ENCODE data around the gene SPNS2. TPM values are rescaled to one million over a fixed set of nuclear protein-coding genes. Genes with fewer than 3 reads are reported as not detected.

The SPNS2 gene
- total RNA-seq, 2 donors from 2014 or later: 13.7 to 17.4 TPM

DNA sequence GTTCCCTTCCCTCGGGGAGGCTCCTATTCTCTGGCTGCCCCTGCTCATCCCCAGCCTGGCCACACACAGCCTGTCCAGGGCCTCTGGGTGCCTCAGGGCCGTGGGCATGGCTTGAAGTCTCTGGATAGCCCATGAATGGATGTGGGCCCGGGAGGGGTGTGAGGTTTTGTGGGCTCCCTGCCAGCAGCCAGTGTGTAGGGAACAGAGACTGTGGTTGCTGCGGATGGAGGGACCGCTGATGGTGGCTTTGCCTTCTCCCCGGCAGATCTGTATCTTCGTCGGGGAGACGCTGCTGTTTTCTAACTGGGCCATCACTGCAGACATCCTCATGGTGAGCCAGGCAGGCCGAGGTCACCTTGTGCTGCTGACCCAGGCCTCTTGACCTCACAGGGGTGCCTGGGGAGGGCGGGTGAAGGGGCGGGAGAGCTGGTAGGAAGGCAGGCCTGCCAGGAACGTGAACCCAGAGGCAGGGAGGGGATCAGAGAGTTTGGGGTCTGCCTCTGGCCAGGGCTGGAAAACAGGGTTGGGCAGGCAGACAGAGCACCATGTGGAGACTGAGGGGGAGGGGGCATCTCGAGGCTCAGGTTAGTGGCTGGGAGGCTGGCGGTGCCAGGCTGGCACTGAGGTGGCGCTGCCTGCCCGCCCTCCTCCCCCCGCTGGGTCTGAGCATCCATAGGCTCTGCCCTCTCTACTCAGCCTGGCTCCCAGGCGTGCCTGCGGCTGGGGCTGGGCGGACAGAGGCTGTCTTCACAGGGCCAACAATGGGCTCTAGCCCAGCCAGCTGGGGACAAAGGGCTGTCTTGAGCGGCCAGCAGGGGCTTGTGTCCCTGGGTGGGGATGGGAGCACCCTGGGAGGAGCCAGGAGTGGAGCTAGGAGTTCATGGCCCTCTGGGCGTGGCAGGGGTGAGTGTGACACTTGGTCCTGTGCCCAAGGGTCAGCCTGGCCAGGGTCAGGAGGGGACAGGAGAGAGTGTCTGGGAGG, 35.1 kb downstream of the SPNS2 start:
- Histone ChIP-seq H3K4me1 (peaks cover 5% of the 10 kb centered on the region), H3K4me3 (no peak overlapping the region), H3K9ac (ENCODE audit: low read depth in 2 of 2, low read length in 2 of 2) (no peak overlapping the region), H3K36me3 (no peaks in the 10 kb centered on the region), H3K27me3 (no peaks in the 10 kb centered on the region), H3K27ac (peak overlapping the region; percentile 9), H3K9me3 (no peaks in the 10 kb centered on the region)
- intact Hi-C loops (cut with DNase I): no loop called here
- peak; percentile 43 for DNase-seq
- TF ChIP-seq, protein P1, sequence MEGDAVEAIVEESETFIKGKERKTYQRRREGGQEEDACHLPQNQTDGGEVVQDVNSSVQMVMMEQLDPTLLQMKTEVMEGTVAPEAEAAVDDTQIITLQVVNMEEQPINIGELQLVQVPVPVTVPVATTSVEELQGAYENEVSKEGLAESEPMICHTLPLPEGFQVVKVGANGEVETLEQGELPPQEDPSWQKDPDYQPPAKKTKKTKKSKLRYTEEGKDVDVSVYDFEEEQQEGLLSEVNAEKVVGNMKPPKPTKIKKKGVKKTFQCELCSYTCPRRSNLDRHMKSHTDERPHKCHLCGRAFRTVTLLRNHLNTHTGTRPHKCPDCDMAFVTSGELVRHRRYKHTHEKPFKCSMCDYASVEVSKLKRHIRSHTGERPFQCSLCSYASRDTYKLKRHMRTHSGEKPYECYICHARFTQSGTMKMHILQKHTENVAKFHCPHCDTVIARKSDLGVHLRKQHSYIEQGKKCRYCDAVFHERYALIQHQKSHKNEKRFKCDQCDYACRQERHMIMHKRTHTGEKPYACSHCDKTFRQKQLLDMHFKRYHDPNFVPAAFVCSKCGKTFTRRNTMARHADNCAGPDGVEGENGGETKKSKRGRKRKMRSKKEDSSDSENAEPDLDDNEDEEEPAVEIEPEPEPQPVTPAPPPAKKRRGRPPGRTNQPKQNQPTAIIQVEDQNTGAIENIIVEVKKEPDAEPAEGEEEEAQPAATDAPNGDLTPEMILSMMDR (IDR thresholded peaks at IDR 0.05): no peak

GRCh38 chr17:4534515-4534914, 35.8 kb downstream of the SPNS2 start:
- no peak overlapping the region for H3K4me3 ChIP-seq
- TF ChIP-seq, protein P1 (IDR thresholded peaks at IDR 0.05): no peak
- H3K27me3 ChIP-seq: no peaks in the 10 kb centered on the region
- DNase-seq: no peak
- H3K36me3 ChIP-seq: no peaks in the 10 kb centered on the region
- peaks cover 5% of the 10 kb centered on the region for H3K4me1 ChIP-seq
- no peaks in the 10 kb centered on the region for H3K9me3 ChIP-seq
- peak overlapping the region; percentile 9 for H3K27ac ChIP-seq
- no peak overlapping the region for H3K9ac ChIP-seq (ENCODE audit: low read depth in 2 of 2, low read length in 2 of 2)
- intact Hi-C loops (cut with DNase I): no loop called here

DNA sequence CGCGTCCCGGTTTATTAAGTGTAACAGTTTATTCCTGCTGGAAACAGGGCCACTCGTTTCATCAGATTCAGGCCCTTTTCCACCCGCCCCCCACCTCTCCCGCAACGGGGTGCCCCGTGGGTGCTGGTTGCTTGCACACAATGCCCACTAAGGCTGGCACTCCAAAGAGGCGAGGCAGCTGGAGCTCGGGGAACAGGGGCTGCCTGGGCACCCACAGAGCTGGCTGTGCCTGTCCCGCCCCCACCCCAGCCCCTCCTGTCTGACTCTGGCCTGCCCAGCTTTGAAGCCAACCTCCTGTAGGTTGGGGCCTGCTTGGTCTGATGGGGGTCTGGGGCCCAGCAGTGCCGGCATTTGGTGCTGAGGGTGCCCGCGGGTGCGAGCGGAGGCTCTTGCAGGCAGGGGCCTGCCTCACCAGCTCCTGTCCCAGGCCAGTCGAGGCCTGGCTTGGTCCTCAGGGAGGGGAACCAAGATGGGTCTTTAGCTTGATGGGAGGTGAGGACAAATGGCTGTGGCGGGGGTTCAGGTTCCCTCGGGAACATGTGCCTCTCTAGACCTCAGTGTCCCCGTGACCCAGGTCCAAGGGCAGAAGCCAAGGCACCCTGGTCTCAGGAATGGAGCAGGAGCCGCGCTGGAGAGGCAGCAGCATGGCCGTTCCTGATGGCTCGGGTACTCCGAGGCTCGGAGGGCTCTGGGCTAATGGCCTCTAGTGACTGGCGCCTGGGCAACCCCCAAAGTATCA, 36.4 kb downstream of the SPNS2 start:
- H3K27ac ChIP-seq: no peak overlapping the region
- H3K27me3 ChIP-seq: no peaks in the 10 kb centered on the region
- DNase-seq: no peak
- H3K9ac ChIP-seq (ENCODE audit: low read depth in 2 of 2, low read length in 2 of 2): no peak overlapping the region
- no peaks in the 10 kb centered on the region for H3K36me3 ChIP-seq
- no peaks in the 10 kb centered on the region for H3K9me3 ChIP-seq
- H3K4me1 ChIP-seq: peaks cover 5% of the 10 kb centered on the region
- intact Hi-C loops (cut with DNase I): no loop called here
- H3K4me3 ChIP-seq: no peak overlapping the region
- TF ChIP-seq, protein P1 (IDR thresholded peaks at IDR 0.05): no peak

GRCh38 chr17:4535667-4536258, 37.1 kb downstream of the SPNS2 start:
- no peaks in the 10 kb centered on the region for H3K27me3 ChIP-seq
- H3K36me3 ChIP-seq: no peaks in the 10 kb centered on the region
- H3K27ac ChIP-seq: no peak overlapping the region
- no peaks in the 10 kb centered on the region for H3K9me3 ChIP-seq
- TF ChIP-seq, protein P1 (IDR thresholded peaks at IDR 0.05): no peak
- H3K4me1 ChIP-seq: peaks cover 5% of the 10 kb centered on the region
- no peak overlapping the region for H3K9ac ChIP-seq (ENCODE audit: low read depth in 2 of 2, low read length in 2 of 2)
- intact Hi-C loops (cut with DNase I): no loop called here
- no peak for DNase-seq
- no peak overlapping the region for H3K4me3 ChIP-seq

DNA sequence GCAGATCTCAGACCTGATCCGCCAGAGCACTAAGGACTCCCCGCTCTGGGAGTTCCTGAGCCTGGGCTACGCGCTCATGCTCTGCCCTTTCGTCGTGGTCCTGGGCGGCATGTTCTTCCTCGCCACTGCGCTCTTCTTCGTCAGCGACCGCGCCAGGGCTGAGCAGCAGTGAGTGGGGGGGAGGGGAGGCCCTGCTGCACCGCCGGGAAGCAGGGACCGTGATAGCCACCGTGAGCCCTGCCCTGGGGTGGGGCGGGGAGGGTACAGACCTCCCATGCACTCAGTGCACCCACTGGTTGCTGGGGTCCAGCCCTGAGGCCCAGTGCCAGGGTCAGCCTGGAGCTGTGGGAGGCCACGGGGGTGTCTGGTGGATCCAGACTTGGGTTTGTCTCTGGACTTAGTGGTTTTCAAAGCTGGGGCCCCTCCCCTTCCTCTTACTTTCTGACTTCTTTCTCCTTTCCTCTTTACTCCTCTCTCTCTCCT, 37.6 kb downstream of the SPNS2 start:
- peaks cover 5% of the 10 kb centered on the region for H3K4me1 ChIP-seq
- H3K9me3 ChIP-seq: no peaks in the 10 kb centered on the region
- no peak overlapping the region for H3K9ac ChIP-seq (ENCODE audit: low read depth in 2 of 2, low read length in 2 of 2)
- H3K4me3 ChIP-seq: no peak overlapping the region
- H3K36me3 ChIP-seq: no peaks in the 10 kb centered on the region
- no peaks in the 10 kb centered on the region for H3K27me3 ChIP-seq
- no peak for DNase-seq
- TF ChIP-seq, protein P1 (IDR thresholded peaks at IDR 0.05): no peak
- no peak overlapping the region for H3K27ac ChIP-seq
- intact Hi-C loops (cut with DNase I): no loop called here

Measured in colonic mucosa (tissue), 4 donors.